ENCODE data around the gene MEIS2.

- TF ChIP-seq, protein P1, sequence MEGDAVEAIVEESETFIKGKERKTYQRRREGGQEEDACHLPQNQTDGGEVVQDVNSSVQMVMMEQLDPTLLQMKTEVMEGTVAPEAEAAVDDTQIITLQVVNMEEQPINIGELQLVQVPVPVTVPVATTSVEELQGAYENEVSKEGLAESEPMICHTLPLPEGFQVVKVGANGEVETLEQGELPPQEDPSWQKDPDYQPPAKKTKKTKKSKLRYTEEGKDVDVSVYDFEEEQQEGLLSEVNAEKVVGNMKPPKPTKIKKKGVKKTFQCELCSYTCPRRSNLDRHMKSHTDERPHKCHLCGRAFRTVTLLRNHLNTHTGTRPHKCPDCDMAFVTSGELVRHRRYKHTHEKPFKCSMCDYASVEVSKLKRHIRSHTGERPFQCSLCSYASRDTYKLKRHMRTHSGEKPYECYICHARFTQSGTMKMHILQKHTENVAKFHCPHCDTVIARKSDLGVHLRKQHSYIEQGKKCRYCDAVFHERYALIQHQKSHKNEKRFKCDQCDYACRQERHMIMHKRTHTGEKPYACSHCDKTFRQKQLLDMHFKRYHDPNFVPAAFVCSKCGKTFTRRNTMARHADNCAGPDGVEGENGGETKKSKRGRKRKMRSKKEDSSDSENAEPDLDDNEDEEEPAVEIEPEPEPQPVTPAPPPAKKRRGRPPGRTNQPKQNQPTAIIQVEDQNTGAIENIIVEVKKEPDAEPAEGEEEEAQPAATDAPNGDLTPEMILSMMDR (IDR thresholded peaks at IDR 0.05; ENCODE audit: low read length) = no peak
- TF ChIP-seq EZH2 (IDR thresholded peaks at IDR 0.05; ENCODE audit: borderline replicate concordance, low read length) = no peak
Measured at GRCh38 chr15:36960179-36960946, 140.0 kb downstream of the MEIS2 start.

Data from OCI-LY1 (cell line).